Sigmoid colon (tissue), 4 donors: ENCODE results near the gene EIF4E2.

ENCODE experiments used
- POLR2A ChIP-seq, 2 donors: fragments of 450-650 bp; IDR thresholded peaks; one replicate each; pipeline ENCODE4 v1.6.1; 2016; ENCODE audit warnings: antibody characterized with exemption in 2 of 2, mild to moderate bottlenecking in 2 of 2, moderate library complexity in 2 of 2
- POLR2AphosphoS5 ChIP-seq, 4 donors: sonication (generic); formaldehyde crosslinking; IDR thresholded peaks; one replicate each; pipeline ENCODE4 v1.6.1; 2017; ENCODE audit warnings: antibody characterized with exemption in 4 of 4
- TF ChIP-seq, protein P1 (sequence below), 4 experiments: fragments of 450-650 bp in 3 of 4; fragments of 200-600 bp in 1 of 4; IDR thresholded peaks; one replicate each; pipeline ENCODE4 v1.5.1; 2016 to 2019; ENCODE audit warnings: antibody characterized with exemption in 4 of 4, mild to moderate bottlenecking in 3 of 4, moderate library complexity in 2 of 4

DNA sequence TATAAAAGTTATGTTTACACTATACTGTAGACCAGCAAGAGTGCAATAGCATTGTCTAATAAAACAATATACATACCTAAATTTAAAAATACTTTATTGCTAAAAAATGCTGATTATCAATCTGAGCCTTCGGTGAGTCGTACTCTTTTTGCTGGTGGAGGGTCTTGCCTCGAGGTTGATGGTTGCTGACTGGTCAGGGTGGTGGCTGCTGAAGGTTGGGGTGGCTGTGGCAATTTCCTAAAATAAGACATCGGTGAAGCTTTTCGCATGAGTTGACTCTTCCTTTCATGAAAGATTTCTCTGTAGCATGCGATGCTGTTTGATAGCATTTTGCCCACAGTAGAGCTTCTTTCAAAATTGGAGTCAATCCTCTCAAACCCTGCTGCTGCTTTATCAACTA lies 2.5 kb upstream of the EIF4E2 start:
- TF ChIP-seq POLR2A (IDR thresholded peaks at IDR 0.05) (no peak), POLR2AphosphoS5 (IDR thresholded peaks at IDR 0.05) (no peak)
- TF ChIP-seq, protein P1, sequence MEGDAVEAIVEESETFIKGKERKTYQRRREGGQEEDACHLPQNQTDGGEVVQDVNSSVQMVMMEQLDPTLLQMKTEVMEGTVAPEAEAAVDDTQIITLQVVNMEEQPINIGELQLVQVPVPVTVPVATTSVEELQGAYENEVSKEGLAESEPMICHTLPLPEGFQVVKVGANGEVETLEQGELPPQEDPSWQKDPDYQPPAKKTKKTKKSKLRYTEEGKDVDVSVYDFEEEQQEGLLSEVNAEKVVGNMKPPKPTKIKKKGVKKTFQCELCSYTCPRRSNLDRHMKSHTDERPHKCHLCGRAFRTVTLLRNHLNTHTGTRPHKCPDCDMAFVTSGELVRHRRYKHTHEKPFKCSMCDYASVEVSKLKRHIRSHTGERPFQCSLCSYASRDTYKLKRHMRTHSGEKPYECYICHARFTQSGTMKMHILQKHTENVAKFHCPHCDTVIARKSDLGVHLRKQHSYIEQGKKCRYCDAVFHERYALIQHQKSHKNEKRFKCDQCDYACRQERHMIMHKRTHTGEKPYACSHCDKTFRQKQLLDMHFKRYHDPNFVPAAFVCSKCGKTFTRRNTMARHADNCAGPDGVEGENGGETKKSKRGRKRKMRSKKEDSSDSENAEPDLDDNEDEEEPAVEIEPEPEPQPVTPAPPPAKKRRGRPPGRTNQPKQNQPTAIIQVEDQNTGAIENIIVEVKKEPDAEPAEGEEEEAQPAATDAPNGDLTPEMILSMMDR (IDR thresholded peaks at IDR 0.05), result no peak
